Measurements from ENCODE around the gene CD81. TPM values are rescaled to one million over a fixed set of nuclear protein-coding genes. Genes with fewer than 3 reads are reported as not detected.

Gene CD81
- total RNA-seq, 4 donors from 2014 or later: 327 to 576 (median 541) TPM

GRCh38 chr11:2382936-2383851, 6.1 kb downstream of the CD81 start:
- peak overlapping the region; percentile 79 to 100 (median 100) for H3K27ac ChIP-seq
- peaks cover 0 to 5% of the 10 kb centered on the region in 2 donors for H3K36me3 ChIP-seq
- no peaks in the 10 kb centered on the region for H3K9me3 ChIP-seq
- H3K4me1 ChIP-seq: peaks cover 23 to 99% (median 91%) of the 10 kb centered on the region in 3 donors
- 23% methylated on average over 3 of the region's 26 CpGs; no CpG with 5 or more reads in 1 of the 2 donors for WGBS, 2 donors (ENCODE audit: low coverage in 1 of 2)
- ATAC-seq: peak; percentile 45
- peak overlapping the region in 1 of 2 donors; percentile 9 for H3K4me3 ChIP-seq
- H3K27me3 ChIP-seq: no peaks in the 10 kb centered on the region
- TF ChIP-seq EP300 (IDR thresholded peaks at IDR 0.05) (no peak), CTCF (IDR thresholded peaks at IDR 0.05) (peak in 3 of 4 experiments; percentile 25 to 40 (median 35)), POLR2AphosphoS5 (IDR thresholded peaks at IDR 0.05) (peak; percentile 64)

- no peak for ATAC-seq
- Histone ChIP-seq H3K27me3 (no peaks in the 10 kb centered on the region), H3K4me3 (peak overlapping the region in 1 of 2 donors; percentile 9), H3K4me1 (peaks cover 26 to 100% (median 96%) of the 10 kb centered on the region in 3 donors), H3K27ac (peak overlapping the region; percentile 79 to 100 (median 100)), H3K36me3 (peaks cover 0 to 5% of the 10 kb centered on the region in 2 donors), H3K9me3 (no peaks in the 10 kb centered on the region)
- WGBS, 2 donors (ENCODE audit: low coverage in 1 of 2): 17% methylated on average over 2 of the region's 33 CpGs; no CpG with 5 or more reads in 1 of the 2 donors
- TF ChIP-seq EP300 (IDR thresholded peaks at IDR 0.05) (no peak), POLR2A (IDR thresholded peaks at IDR 0.05) (no peak), POLR2AphosphoS5 (IDR thresholded peaks at IDR 0.05) (peak; percentile 35), CTCF (IDR thresholded peaks at IDR 0.05) (no peak)
Measured at GRCh38 chr11:2383852-2384804, 7.0 kb downstream of the CD81 start.

GRCh38 chr11:2385156-2386151, 8.3 kb downstream of the CD81 start:
- WGBS, 2 donors (ENCODE audit: low coverage in 1 of 2): 29 to 60% methylated on average over 11 to 18 of the region's 48 CpGs
- H3K36me3 ChIP-seq: peaks cover 0 to 8% of the 10 kb centered on the region in 2 donors
- no peaks in the 10 kb centered on the region for H3K27me3 ChIP-seq
- peak overlapping the region in 1 of 2 donors; percentile 9 for H3K4me3 ChIP-seq
- TF ChIP-seq POLR2AphosphoS5 (IDR thresholded peaks at IDR 0.05): no peak
- TF ChIP-seq POLR2A (IDR thresholded peaks at IDR 0.05): no peak
- no peak for TF ChIP-seq CTCF (IDR thresholded peaks at IDR 0.05)
- no peak for TF ChIP-seq EP300 (IDR thresholded peaks at IDR 0.05)
- peaks cover 29 to 100% (median 96%) of the 10 kb centered on the region in 3 donors for H3K4me1 ChIP-seq
- no peak for ATAC-seq
- H3K9me3 ChIP-seq: no peaks in the 10 kb centered on the region
- peak overlapping the region; percentile 79 to 100 (median 100) for H3K27ac ChIP-seq

GRCh38 chr11:2386591-2386990, 9.5 kb downstream of the CD81 start:
- Histone ChIP-seq H3K4me3 (peak overlapping the region in 1 of 2 donors; percentile 8), H3K4me1 (peaks cover 29 to 100% (median 93%) of the 10 kb centered on the region in 3 donors)
- no CpG with 5 or more reads among the region's 9 CpGs for WGBS, 2 donors (ENCODE audit: low coverage in 1 of 2)

More at GRCh38 chr11:2386591-2386990, 9.5 kb downstream of the CD81 start:
- Histone ChIP-seq H3K27ac (peak overlapping the region; percentile 56 to 100 (median 100)), H3K9me3 (no peaks in the 10 kb centered on the region), H3K36me3 (peaks cover 0 to 19% of the 10 kb centered on the region in 2 donors), H3K27me3 (no peaks in the 10 kb centered on the region)
- ATAC-seq: no peak
- no peak for TF ChIP-seq CTCF (IDR thresholded peaks at IDR 0.05)
- TF ChIP-seq POLR2AphosphoS5 (IDR thresholded peaks at IDR 0.05): no peak
- TF ChIP-seq POLR2A (IDR thresholded peaks at IDR 0.05): no peak
- no peak for TF ChIP-seq EP300 (IDR thresholded peaks at IDR 0.05)

All from gastroesophageal sphincter (tissue), 4 donors.